GM23338 (cell line): ENCODE results near the gene FAM236C.
"Not testable (repeated sequence)": the region's sequence is repeated elsewhere in the genome, so short reads cannot be mapped to it uniquely, and the experiment has no call there.

Experiments
- CTCF ChIP-seq, 2 experiments: fragments of 200-600 bp in 1 of 2; sonication (generic) in 1 of 2; conservative IDR thresholded peaks; 2 replicates each; pipeline versions ENCODE4 v1.5.1 to v1.6.1; 2016 to 2017; ENCODE audit warnings: antibody characterized with exemption in 2 of 2, low read depth in 2 of 2, mild to moderate bottlenecking in 2 of 2, moderate library complexity in 1 of 2
- EZH2phosphoT487 ChIP-seq: fragments of 200-600 bp; sonication (generic); IDR thresholded peaks from one replicate; pipeline ENCODE4 v1.8.1; 2018; ENCODE audit warnings: antibody characterized with exemption; ENCODE audit not compliant: unreplicated experiment

- not testable (repeated sequence) for TF ChIP-seq EZH2phosphoT487; CTCF (conservative IDR thresholded peaks at IDR 0.05; ENCODE audit: low read depth in 2 of 2)
Measured at GRCh38 chrX:72882898-72883297, 29.5 kb upstream of the FAM236C start.
